ENCODE results near the gene MAVS.
"Not testable (repeated sequence)": the region's sequence is repeated elsewhere in the genome, so short reads cannot be mapped to it uniquely, and the experiment has no call there.

The MAVS gene

DNA sequence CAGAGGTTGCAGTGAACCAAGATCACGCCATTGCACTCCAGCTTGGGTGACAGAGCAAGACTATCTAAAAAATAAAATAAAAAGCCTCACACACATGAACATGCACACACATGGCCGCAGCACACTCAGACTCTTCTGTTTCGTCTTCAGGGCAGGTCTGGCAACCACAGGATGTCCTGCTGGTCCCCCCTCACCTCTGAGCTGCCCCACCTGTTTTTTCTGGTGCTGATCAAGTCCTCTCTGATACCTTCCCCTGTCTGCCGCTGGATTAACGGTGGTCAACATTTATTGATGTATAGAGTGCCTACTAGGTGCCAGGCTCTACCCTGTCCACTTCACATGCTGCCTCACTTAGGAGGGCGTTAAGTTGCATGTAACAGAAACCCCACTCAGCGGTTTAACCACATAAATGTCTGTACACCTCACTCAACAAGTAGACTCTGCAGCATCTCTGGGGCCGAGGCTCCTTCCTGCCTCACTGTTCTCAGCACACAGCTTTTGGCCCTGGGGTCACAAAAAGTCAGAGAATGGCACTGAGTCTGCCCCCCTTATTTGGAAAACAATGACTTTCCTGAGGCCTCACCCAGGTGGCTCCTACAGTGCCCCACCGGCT lies 30.8 kb upstream of the MAVS start:
- no peak for DNase-seq

DNA sequence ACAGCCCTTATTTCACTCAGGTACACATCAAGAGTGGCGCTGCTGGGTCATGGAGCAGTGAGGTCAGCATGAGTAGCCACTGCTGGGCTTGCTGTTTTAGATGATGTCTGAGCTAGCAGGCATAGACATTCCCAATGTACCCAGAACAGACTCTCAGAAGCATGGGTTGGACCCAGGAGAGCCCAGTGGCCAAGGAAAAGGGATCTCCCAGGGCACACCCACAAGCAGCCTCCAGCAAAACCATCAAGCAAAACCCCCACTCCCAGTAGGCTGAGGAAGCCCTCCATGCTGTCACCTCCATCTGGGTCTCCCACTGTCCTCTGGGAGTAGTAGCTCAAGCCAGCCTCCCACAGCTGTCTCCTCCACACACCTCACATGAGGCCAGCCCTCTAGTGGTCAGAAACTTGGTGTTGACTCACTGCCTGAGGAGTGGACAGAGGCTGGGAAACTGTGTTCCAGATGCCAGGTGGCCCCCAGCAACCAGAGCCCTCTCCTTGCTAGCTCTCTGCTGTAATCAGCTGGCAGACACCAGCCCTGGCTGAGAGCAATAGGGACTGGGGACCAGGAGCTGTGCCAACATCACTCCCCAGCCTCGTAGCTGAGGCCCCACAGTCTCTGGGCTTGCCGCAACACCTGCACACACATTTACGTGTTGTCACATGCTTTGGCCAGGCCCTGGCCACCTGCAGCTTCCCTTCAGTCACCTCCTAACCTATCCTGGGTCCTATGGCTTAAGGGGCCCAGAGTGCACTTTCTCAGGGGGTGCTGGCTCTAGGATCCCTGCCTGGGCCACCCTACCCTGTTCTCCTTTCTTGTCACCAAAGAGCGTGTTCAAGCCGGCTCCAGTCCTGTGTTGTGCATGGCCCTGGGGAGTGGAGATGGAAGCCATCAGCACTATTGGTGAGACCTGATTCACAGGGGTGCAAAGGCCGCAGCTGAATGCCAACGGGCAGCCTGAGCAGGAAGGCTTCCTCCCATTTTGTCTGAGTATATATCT lies 28.2 kb upstream of the MAVS start:
- peak; percentile 58 for DNase-seq

DNA sequence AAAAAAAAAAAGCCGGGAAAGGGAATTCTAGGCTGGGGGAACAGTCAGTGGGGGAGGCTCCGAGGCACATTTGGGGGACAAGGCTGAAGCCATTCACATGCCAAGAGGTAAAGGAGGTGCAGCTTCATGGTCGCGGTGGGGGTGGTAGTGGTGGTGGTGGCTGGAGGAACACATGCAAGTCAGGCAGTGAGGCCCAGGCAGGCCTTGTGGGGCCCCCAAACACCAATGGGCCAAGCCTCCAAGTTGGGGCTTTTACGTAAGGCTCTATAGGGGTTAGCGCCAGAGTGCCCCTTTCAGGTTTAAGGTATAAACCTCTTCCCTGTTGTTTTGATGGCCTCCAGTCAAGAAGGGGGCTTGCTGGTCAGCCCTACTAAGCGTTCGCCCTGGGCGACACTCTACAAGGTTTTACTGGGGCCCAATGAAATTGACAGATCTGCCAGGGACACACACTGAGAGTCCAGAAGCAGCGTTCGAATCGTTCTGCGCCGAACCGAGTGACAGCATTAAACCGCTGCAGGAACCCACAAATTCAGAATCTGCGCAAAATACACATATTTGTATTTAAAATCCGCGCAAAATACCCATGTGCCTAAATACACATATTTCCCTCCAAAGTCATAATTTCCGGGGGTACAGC lies 27.1 kb upstream of the MAVS start:
- no peak for DNase-seq

DNA sequence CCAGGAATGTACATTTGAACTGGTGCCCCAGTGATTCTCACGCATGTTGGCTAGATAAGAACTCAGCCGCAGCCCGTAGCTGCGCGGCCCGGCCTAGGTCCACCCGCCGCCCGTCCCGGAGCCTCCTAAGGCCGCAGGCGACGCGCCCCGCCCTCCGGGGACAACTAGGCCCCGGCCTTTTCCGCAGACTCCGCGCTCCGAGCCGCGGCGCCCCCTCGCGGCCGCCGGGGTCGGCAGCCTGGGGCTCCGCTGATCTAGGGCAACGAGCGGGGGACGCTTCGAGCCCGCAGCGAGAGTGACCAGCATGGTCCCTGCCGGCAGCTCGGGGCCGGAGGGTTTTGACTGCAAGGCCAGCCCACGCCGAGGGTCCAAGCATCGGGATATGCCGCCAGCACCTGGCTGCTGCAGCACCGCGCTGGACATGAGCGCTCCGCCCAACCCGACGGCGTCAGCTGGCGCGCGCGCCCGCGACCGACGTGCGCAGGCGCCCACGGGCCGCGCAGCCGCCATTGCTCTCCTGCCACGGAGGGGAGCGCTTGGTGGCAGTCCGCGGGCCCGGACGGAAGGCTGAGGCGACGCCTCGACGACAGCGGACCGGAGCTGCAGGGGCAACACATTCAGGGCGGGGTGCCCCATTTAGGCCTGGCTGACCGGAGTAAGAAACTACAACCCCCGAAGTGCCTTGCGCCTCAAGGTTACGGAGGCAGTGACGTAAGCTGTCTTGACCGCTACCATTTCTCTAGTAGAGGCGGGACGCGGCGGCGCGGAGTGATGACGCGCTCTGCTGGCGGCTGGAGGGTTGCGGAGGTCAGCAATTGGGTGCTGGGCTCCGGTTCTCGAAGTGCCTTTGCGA lies 26.4 kb upstream of the MAVS start, which contains the start of gene AP5S1:
TSS of gene AP5S1 (plus strand) at position 500 of the 853 bp plus-strand sequence. CDS start 1,571 bp downstream, outside the sequence.
- DNase-seq: peak; percentile 92

DNA sequence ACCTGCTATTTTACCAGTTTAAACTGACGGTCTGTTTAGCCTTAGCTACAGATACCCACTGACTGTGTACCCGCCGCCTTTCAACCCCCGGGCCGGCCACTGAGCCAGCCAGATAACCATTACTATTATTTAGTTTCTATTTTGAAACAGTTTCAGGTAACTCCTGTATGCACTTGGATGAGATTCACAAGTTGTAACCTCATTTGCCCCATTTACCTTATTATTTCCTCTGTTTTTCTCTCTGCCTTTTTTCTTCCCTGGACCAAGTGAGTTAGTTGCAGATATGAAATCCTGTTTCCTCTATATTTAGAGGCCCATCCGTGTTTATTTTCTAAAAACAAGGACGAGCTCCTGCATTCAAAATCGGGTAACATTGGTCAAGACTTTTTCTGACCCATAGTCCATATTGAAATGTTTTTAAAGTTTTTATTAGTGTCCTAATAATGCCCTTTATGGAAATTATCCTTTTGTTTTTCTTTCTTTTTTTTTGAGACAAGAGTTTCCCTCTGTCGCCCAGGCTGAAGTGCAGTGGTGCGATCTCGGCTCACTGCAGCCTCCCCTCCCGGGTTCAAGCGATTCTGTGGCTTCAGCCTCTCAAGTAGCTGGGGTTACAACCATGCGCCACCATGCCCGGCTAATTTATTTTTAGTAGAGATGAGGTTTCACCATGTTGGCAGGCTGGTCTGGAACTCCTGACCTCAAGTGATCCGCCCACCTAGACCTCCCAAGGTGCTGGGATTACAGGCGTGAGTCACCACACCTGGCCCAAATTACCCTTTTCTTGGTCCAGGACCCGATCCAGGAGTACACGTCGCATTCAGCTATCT lies 25.5 kb upstream of the MAVS start:
- no peak for DNase-seq

DNA sequence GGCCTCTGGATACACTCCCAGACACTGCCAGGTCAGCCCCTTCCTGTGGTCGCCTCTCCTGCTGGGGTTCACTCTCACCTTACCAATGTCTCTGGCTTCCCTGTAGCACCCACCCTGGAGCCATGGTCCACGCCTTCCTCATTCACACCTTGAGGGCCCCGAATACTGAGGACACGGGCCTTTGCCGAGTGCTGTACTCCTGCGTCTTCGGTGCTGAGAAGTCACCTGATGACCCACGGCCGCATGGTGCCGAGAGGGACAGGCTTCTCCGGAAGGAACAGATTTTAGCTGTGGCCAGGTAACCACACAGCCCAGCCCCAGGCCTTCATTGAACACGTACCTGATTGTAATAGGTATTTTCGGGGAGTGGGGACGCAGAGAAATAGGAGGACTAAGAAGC lies 24.6 kb upstream of the MAVS start:
- no peak for DNase-seq

DNA sequence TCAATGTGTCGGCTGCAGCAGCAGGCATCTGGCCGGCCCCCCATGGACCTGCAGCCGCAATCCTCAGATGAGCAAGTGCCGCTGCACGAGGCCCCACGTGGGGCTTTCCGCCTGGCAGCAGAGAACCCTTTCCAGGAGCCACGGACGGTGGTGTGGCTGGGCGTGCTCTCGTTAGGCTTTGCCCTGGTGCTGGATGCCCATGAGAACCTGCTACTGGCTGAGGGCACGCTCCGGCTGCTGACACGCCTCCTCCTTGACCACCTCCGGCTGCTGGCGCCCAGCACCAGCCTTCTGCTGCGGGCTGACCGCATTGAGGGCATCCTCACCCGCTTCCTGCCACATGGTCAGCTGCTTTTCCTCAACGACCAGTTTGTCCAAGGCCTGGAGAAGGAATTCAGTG lies 22.8 kb upstream of the MAVS start:
- no peak for DNase-seq

DNA sequence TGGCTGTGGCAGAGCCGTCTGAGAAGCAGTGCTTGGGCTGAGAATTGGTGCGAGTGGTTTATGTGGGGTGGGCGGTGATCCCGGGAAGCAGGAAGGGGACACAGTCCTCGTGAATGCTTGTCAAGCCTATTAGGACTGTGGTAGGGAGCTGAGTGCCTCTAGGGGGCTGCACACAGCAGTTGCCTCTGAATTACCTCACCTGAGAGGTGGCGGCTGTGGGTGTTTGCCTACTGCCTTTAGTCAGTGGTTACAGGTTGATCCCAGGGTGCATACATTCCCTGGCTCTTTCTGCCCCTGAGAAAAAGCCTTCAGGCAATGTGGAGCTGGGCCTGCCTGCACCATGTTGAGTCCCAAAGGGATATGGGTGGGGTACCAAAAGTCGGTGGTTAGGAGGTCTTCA lies 21.1 kb upstream of the MAVS start:
- DNase-seq: no peak

DNA sequence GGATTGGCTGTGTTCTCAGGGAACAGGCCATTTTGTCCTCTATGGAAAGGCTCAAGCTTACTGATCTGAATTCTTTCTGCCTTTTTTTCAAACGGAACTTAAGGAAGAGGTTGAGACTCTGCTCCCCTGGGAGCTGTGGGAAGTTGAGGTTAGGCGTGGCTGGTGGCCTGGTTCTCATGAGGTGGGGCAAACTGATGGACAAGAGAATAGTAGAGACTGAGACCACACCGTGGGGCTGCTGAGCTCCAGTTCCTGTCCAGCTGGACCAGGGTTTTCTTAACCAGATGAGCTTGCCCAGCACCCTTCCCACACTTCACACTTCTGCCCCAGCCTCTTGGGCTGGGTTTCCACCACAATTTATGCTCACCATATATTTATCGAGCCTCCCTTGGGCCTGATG lies 20.2 kb upstream of the MAVS start:
- DNase-seq: no peak

DNA sequence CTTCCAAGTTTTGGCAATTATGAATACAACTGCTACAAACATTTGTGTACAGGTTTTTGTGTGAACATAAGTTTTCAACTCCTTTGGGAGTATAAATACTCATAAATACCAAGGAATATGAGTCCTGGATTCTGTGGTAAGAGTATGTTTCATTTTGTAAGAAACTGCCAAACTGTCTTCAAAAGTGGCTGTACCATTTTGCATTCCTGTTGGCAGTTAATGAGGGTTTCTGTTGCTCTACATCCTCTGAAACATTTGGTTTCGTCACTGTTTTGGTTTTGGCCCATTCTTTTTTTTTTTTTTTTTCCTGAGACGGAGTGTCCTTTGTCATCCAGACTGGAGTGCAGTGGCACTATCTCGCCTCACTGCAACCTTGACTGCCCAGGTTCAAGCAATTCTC lies 17.8 kb upstream of the MAVS start:
- no peak for DNase-seq

DNA sequence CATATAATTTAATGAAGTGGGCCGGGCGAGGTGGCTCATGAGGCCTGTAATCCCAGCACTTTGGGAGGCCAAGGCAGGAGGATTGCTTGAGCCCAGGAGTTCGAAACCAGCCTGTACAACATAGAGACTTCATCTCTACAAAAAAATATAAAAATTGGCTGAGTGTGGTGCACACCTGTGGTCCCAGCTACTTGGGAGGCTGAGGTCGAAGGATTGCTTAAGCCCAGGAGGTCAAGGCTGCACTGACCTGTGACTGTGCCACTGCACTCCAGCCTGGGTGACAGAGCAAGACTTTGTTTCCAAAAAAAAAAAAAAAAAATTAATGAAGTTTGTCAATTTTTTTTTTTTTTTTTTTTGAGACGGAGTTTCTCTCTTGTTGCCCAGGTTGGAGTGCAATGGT lies 16.7 kb upstream of the MAVS start:
- not testable (repeated sequence) for DNase-seq

DNA sequence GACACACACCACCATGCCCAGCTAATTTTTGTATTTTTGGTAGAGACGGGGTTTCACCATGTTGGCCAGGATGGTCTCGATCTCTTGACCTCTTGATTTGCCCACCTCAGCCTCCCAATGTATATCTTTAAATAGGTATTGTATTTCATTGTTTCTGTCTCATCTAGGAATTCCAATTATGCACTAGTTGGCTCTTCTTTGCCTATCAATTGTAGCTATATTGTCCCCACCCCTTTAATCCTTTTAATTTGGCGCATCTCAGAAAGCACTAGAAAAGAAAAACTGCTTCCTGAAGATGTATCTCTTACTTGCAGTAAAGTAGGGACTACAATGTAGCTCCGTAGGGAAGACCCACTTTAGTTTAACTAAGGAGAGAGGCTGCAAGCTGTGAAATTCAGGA lies 10.5 kb upstream of the MAVS start:
- no peak for DNase-seq

DNA sequence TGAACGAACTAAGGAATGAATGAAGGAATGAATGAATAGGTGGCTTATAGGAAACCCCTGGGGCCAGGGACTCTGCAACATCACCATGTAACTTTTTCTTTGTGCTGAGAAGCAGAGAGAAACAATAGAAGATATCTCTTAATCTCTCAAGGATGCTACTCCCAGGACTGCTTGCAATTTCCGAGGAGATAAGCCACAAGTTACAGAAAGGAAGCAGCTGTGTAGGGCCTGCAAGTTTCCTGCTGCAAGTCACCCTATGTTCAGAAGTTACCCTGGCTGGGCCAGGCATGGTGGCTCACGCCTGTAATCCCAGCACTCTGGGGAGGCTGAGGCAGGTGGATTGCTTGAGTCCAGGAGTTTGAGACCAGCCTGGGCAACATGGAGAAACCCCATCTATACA lies 7.3 kb upstream of the MAVS start:
- DNase-seq: no peak

DNA sequence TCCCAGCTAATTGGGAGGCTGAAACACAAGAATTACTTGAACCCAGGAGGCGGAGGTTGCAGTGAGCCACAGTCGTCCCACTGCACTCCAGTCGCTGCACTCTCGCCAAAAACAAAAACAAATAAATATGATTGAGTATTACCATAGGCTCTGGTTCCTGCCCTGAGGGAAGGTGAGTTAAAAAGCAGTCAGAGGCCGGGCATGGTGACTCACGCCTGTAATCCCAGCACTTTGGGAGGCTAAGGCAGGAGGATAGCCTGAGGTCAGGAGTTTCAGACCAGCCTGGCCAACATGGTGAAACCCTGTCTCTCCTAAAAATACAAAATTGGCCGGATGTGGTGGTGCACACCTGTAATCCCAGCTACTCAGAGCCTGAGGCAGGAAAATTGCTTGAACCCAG lies 6.4 kb upstream of the MAVS start:
- not testable (repeated sequence) for DNase-seq

DNA sequence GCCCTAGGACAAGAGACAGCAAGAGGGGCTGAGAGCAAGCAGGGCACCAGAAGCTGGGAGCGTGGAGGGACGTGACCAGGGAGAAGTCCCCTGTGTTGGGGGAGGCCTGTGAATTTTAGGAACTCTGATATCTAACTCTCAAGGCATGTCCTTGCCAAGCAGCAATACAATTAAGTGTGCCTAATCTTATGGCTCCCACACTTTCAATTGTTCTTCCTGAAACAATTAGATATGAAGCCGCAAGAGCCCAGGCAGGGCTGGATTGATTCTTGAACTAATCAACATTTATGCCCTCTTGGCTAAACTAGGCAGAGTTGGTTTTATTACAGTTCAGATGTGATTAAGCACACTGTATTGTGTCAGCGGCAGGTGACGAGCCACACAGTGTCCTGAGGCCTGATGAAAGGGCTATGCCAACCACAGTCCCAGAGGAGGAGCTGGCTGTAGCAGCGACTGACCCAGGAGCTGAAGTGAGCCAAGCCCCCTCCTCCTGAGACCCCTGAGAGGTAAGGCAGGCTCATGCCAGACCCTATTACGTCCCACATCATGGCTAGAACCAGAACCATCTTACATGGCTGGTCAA lies 4.2 kb upstream of the MAVS start:
- DNase-seq: no peak

DNA sequence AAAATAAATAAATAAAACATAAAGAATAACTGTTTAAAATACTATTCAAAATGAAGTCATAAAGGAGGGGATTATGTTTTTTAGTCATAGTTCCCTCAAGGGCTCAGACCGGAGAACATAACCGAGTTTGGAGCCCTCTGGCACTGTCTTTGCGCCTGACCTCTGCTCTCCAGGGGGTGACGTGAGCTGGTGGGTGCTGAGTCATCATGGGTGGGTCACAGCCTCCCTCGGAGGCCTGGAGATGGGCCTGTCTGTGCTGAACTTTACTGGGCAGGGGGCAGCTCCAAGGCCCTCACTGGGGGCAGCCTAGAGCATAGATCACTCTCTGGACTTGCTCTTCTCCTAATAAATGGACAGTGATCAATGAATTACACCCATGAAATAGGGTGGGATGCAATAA lies 3.1 kb upstream of the MAVS start:
- DNase-seq: no peak

DNA sequence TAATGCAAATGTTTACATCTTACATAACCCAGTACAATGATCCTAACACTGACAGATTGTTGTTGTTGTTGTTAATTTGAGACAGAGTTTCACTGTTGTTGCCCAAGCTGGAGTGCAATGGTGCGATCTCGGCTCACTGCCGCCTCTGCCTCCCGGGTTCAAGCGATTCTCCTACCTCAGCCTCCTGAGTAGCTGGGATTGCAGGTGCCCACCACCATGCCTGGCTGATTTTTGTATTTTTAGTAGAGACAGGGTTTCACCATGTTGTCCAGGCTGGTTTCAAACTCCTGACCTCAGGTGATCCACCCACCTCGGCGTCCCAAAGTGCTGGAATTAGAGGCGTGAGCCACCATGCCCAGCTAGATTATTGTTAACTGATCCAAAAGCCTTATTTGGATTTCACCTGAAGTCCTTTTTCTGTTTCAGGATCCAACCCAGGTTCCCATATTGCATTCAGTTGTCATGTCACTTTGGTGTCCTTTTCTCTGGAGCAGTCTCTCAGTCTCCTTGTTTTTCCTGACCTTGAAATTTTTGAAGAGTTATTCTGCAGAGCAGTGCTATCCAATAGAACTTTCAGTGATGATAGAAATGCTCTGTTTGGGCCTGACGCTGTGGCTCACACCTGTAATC lies 2.5 kb upstream of the MAVS start:
- DNase-seq: not testable (repeated sequence)

DNA sequence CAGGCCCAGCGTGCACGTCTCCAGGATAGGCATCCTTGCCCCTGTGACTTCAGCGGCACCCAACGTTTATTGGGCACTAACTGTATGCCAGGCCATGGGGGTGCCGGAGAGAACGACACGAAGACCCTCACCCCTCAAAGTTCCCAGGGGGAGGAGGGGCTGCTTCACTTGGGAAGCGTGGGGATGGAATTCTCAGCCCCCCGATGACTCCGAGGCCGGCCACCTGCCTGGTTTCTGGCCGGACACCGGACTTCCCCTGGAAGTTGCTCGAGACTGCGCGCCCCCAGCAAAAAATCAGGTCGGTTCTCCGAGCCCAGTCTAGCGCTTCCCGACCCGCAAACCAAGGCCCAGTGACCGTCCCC lies 275 bp upstream of the MAVS start:
- no peak for DNase-seq

DNA sequence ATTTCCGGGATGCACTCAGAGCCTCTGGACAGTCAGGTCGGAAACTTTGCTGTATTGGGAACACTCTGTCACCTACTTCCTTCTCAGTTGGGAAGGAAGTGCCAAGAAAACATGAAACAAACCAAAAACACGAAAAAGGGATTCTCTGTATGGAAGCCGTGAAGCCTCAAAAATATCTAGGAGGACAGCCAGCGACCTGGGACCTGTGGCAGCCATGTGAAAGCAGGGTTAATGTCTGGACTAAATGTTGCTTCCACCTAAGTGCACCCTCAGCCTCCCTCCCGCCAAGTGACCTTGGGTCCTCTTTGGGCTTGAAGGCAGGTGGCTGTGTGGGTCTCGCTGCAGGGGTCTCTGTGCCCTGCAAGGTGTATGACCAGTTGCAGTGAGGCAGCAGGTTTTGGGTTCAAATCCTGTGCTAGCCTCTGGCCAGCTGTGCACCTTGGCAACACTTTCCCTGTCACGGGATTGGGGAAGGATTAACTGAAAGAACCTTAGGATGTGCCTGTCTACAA lies 851 bp downstream of the MAVS start:
- DNase-seq: peak; percentile 2

DNA sequence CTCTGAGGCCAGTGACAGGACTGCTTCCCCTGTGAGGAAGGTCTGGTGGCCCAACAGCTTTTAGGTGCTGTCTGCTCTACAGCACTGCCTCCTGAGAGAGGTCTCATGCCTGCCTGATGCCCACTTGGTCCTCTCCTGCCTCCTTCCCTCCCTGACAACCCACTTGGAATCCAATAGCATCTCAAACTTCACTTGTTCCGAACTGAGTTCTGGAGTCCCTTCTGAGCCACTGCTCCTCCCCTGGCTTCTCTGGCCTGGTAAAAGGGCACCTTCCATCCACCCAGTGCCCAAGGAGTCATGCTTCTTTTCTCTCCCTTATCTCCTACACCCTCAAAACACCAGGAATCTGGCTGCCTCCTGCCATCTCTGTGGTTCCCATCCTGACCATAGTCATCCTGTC lies 1.9 kb downstream of the MAVS start:
- DNase-seq: no peak

DNA sequence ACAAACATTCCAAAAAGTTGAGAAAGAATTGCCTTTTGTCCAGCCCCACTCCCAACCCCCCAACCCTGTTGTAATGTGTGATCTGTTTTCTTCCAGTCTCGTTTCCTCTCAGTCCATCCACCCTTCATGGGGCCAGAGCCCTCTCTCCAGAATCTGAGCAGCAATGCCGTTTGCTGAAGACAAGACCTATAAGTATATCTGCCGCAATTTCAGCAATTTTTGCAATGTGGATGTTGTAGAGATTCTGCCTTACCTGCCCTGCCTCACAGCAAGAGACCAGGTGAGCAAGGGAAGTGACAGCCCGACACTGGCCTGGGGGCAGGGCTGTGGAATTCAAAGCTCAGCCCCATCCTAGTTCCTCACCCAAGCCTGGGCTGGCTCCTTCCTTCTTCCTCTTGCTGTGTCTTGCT lies 7.8 kb downstream of the MAVS start:
- no peak for DNase-seq
